Measurements from ENCODE around the gene GLT6D1.

GLT6D1 gene

GRCh38 chr9:135582966-135583687, 56.2 kb downstream of the GLT6D1 start:
- no peak for DNase-seq

- no peak for DNase-seq
Measured at GRCh38 chr9:135582541-135582940, 56.8 kb downstream of the GLT6D1 start.

- no peak for DNase-seq
Measured at GRCh38 chr9:135581636-135582426, 57.5 kb downstream of the GLT6D1 start.

GRCh38 chr9:135580664-135581380, 58.5 kb downstream of the GLT6D1 start:
- no peak for DNase-seq

GRCh38 chr9:135579889-135580660, 59.3 kb downstream of the GLT6D1 start:
- no peak for DNase-seq

- DNase-seq = no peak
Measured at GRCh38 chr9:135579356-135579755, 60.0 kb downstream of the GLT6D1 start.

GRCh38 chr9:135577256-135577655, 62.1 kb downstream of the GLT6D1 start:
- DNase-seq = no peak

- no peak for DNase-seq
Measured at GRCh38 chr9:135575995-135576631, 63.2 kb downstream of the GLT6D1 start.

GRCh38 chr9:135574943-135575342, 64.4 kb downstream of the GLT6D1 start:
- DNase-seq = no peak

GRCh38 chr9:135574331-135574730, 65.0 kb downstream of the GLT6D1 start:
- DNase-seq = no peak

All from left hindlimb (tissue), 1 donor.